Epithelial cell of esophagus (primary cell): ENCODE measurements around the gene NUP35.

Experiments
- DNase-seq: peaks from one replicate; pipeline ENCODE4 v3.0.0; 2010; ENCODE audit warnings: low read depth
- H3K4me3 ChIP-seq: 2 replicates; pipeline ENCODE4 v1.5.1; 2011; ENCODE audit warnings: mild to moderate bottlenecking, low read length, control low read depth
- CTCF ChIP-seq: IDR thresholded peaks from 2 replicates; pipeline ENCODE4 v1.5.1; 2011; ENCODE audit warnings: low read depth, mild to moderate bottlenecking, low read length, control low read depth, inconsistent platforms; ENCODE audit not compliant: insufficient read depth; ENCODE audit errors: missing control alignments

The NUP35 gene

GRCh38 chr2:183089192-183089851, 34.9 kb upstream of the NUP35 start:
- H3K4me3 ChIP-seq: no peak overlapping the region
- DNase-seq: no peak
- TF ChIP-seq CTCF: no peak

- no peak overlapping the region for H3K4me3 ChIP-seq
- DNase-seq: no peak
- TF ChIP-seq CTCF: no peak
Observed at GRCh38 chr2:183091318-183091953, 32.8 kb upstream of the NUP35 start.

GRCh38 chr2:183091954-183092345, 32.3 kb upstream of the NUP35 start:
- TF ChIP-seq CTCF: no peak
- no peak overlapping the region for H3K4me3 ChIP-seq
- DNase-seq: no peak

GRCh38 chr2:183093857-183094657, 30.2 kb upstream of the NUP35 start:
- no peak overlapping the region for H3K4me3 ChIP-seq
- TF ChIP-seq CTCF: no peak
- peak; percentile 54 for DNase-seq

GRCh38 chr2:183105402-183106134, 18.7 kb upstream of the NUP35 start:
- no peak overlapping the region for H3K4me3 ChIP-seq
- DNase-seq: peak; percentile 80
- no peak for TF ChIP-seq CTCF

- no peak for DNase-seq
- TF ChIP-seq CTCF: no peak
- H3K4me3 ChIP-seq: no peak overlapping the region
Observed at GRCh38 chr2:183112577-183112976, 11.7 kb upstream of the NUP35 start.
